ENCODE data around the gene CDIP1.

GRCh38 chr16:4556112-4556511 is 17.5 kb upstream of the CDIP1 start, which contains the start of gene C16orf96:
- TF ChIP-seq CTCF (IDR thresholded peaks at IDR 0.05) = no peak
- no peak for TF ChIP-seq POLR2A (IDR thresholded peaks at IDR 0.05)
- no peak for TF ChIP-seq EP300 (IDR thresholded peaks at IDR 0.05)
